Measurements from ENCODE around the gene SND1. TPM values are rescaled to one million over a fixed set of nuclear protein-coding genes. Genes with fewer than 3 reads are reported as not detected.

Gene SND1
- total RNA-seq, 1 experiment from 2014 or later, result 218 TPM

DNA sequence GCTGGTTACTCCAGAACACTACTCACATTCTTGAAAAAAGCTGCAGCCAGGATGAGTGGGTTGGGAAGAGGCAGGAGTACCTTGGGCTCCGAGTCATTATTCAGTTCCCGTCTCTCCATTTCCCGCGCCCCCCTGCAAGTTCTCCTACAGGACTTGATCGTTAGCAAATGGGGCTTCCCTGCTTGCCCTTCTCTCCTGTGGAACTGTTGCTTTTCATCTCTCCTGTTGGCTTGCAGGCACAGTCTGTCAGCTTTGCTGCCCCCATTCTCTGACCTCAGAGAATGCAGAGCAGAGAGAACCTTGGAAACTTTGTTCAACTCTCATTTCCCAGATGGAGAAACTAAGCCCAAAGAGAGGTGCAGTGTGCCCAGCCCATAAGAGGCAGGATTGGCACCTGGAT is 414.9 kb downstream of the SND1 start:
- Histone ChIP-seq H2BK120ac (ENCODE audit: low read depth, low read length, poor library complexity, severe bottlenecking) (no peak overlapping the region), H2AK5ac (ENCODE audit: insufficient read length, low read length) (no peak overlapping the region), H3K4me1 (ENCODE audit: insufficient read depth, low read length) (no peaks in the 10 kb centered on the region), H3K27ac (ENCODE audit: insufficient read length, low read depth, low read length) (no peak overlapping the region), H4K5ac (ENCODE audit: insufficient read length, low read depth, low read length) (no peak overlapping the region), H4K8ac (replicated peaks; ENCODE audit: insufficient read length, low read depth, low read length) (no peak overlapping the region), H3K79me1 (ENCODE audit: insufficient read depth, low read depth, low read length, poor library complexity, severe bottlenecking) (no peaks in the 10 kb centered on the region), H4K91ac (ENCODE audit: insufficient read length, low read depth, low read length) (no peak overlapping the region), H3K23me2 (ENCODE audit: insufficient read length, low read depth, low read length, poor library complexity, severe bottlenecking) (no peaks in the 10 kb centered on the region), H3K18ac (ENCODE audit: insufficient read length, low read depth, low read length) (no peak overlapping the region), H2BK12ac (ENCODE audit: insufficient read length, low read depth, low read length) (no peak overlapping the region), H3K14ac (ENCODE audit: insufficient read depth, low read length) (no peak overlapping the region; the same call in 1 of the 2 replicates), H3K4ac (ENCODE audit: low read depth, low read length) (no peak overlapping the region), H4K20me1 (ENCODE audit: control insufficient read depth, insufficient read depth, insufficient read length) (no peaks in the 10 kb centered on the region), H3K4me2 (ENCODE audit: insufficient read depth, insufficient read length, low read length) (no peak overlapping the region), H2BK5ac (ENCODE audit: insufficient read length, low read length) (no peak overlapping the region), H2BK20ac (ENCODE audit: low read depth, low read length, poor library complexity, severe bottlenecking) (no peak overlapping the region), H3K9ac (ENCODE audit: extremely low read depth, insufficient read length, low read length) (no peak overlapping the region), H3K79me2 (ENCODE audit: insufficient read depth, low read length) (no peaks in the 10 kb centered on the region), H3K56ac (ENCODE audit: insufficient read length, low read depth, low read length) (no peak overlapping the region), H3K27me3 (ENCODE audit: insufficient read depth, low read length) (no peaks in the 10 kb centered on the region), H3K9me3 (ENCODE audit: control insufficient read depth, low read depth, low read length) (no peaks in the 10 kb centered on the region), H3K23ac (ENCODE audit: insufficient read length, low read depth, low read length) (no peak overlapping the region), H2BK15ac (ENCODE audit: low read depth, low read length) (no peak overlapping the region), H3T11ph (ENCODE audit: low read length) (no peak overlapping the region), H2AFZ (ENCODE audit: low read length) (no peak overlapping the region)
- TF ChIP-seq, protein P1, sequence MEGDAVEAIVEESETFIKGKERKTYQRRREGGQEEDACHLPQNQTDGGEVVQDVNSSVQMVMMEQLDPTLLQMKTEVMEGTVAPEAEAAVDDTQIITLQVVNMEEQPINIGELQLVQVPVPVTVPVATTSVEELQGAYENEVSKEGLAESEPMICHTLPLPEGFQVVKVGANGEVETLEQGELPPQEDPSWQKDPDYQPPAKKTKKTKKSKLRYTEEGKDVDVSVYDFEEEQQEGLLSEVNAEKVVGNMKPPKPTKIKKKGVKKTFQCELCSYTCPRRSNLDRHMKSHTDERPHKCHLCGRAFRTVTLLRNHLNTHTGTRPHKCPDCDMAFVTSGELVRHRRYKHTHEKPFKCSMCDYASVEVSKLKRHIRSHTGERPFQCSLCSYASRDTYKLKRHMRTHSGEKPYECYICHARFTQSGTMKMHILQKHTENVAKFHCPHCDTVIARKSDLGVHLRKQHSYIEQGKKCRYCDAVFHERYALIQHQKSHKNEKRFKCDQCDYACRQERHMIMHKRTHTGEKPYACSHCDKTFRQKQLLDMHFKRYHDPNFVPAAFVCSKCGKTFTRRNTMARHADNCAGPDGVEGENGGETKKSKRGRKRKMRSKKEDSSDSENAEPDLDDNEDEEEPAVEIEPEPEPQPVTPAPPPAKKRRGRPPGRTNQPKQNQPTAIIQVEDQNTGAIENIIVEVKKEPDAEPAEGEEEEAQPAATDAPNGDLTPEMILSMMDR (conservative IDR thresholded peaks at IDR 0.05), result peak; percentile 37; the same call in 2 of the 3 replicates
- Mint-ChIP-seq H3K9me3 (no peaks in the 10 kb centered on the region), H3K36me3 (ENCODE audit: insufficient read depth in 1 of 3, low read depth in 3 of 3) (peaks cover 2 to 4% (median 3%) of the 10 kb centered on the region in 3 experiments; a peak in 4 of 7 replicates), H3K4me1 (0 out of 4 replicates have a peak, but pooled peaks cover 0 to 2% of the 10 kb centered on the region in 2 experiments), H3K27ac (peak overlapping the region in 2 of 3 experiments; percentile 51 to 62; a peak in 2 of 7 replicates), H3K27me3 (ENCODE audit: low read depth) (no peaks in the 10 kb centered on the region), H3K4me3 (no peak overlapping the region)
- DNase-seq, result no peak
- WGBS (ENCODE audit: extremely low coverage, insufficient read length, low lambda C conversion rate), result no CpG with 5 or more reads among the region's 5 CpGs

Data from H9 (cell line).